OCI-LY1 (cell line): ENCODE data around the gene PTCD3.

ENCODE experiments used
- CTCF ChIP-seq: fragments of 200-600 bp; sonication (generic), shearing (Covaris generic); IDR thresholded peaks from 2 replicates; pipeline ENCODE4 v1.5.1; 2017; ENCODE audit warnings: mild to moderate bottlenecking, antibody characterized with exemption, low read length, moderate library complexity, mixed read lengths
- EZH2 ChIP-seq: fragments of 200-600 bp; sonication (generic), shearing (Covaris generic); IDR thresholded peaks from 2 replicates; pipeline ENCODE4 v1.8.0; 2017; ENCODE audit warnings: borderline replicate concordance, mixed run types, mild to moderate bottlenecking, antibody characterized with exemption, low read length, moderate library complexity, mixed read lengths

GRCh38 chr2:86082756-86083155, 23.3 kb upstream of the PTCD3 start:
- TF ChIP-seq CTCF (no peak), EZH2 (no peak)
